ENCODE measurements around the gene E2F6.

The E2F6 gene

DNA sequence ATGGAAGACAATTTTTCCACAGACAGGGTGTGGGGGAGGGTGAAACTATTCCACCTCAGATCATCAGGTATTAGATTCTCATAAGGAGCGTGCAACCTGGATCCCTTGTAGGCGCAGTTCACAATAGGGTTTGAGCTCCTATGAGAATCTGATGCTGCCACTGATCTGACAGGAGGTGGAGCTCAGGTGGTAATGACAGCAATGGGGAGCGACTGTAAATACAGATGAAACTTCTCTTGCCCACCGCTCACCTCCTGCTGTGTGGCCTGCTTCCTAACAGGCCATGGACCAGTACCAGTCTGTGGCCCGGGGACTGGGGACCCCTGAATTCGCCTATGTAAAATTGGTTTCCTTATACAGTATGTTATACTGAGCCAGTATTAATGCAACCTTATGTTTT, 27.3 kb upstream of the E2F6 start:
- in situ Hi-C loops (cut with HindIII; ENCODE audit: low sequenced_read_pairs), result no loop called here
- TF ChIP-seq, protein P1, sequence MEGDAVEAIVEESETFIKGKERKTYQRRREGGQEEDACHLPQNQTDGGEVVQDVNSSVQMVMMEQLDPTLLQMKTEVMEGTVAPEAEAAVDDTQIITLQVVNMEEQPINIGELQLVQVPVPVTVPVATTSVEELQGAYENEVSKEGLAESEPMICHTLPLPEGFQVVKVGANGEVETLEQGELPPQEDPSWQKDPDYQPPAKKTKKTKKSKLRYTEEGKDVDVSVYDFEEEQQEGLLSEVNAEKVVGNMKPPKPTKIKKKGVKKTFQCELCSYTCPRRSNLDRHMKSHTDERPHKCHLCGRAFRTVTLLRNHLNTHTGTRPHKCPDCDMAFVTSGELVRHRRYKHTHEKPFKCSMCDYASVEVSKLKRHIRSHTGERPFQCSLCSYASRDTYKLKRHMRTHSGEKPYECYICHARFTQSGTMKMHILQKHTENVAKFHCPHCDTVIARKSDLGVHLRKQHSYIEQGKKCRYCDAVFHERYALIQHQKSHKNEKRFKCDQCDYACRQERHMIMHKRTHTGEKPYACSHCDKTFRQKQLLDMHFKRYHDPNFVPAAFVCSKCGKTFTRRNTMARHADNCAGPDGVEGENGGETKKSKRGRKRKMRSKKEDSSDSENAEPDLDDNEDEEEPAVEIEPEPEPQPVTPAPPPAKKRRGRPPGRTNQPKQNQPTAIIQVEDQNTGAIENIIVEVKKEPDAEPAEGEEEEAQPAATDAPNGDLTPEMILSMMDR (IDR thresholded peaks at IDR 0.05; ENCODE audit: low read depth, low read length, missing control alignments), result no peak
- DNase-seq (ENCODE audit: low read depth), result no peak
- no peak overlapping the region for H3K4me3 ChIP-seq (ENCODE audit: low read depth, low read length)

DNA sequence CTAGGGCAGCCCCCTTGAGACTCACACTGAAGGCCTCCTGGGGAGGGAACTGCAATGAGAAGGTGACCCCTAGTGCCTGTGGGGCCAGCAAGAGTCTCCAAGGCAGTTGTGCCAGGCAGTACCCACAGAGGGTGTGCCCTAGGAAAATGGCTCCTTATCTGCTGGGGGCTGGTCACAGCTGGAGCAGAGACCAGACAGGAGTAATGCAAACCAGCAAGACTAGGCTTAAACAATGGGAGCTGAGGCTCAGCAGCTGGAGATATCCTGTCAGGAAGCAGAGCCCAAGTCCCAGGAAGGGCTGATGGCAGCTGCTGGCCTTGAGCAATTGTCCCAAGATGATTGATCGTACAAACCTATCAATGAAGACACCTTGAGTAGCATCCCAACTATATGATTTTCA, 26.8 kb upstream of the E2F6 start:
- no peak overlapping the region for H3K4me3 ChIP-seq (ENCODE audit: low read depth, low read length)
- TF ChIP-seq, protein P1 (IDR thresholded peaks at IDR 0.05; ENCODE audit: low read depth, low read length, missing control alignments), result no peak
- no peak for DNase-seq (ENCODE audit: low read depth)
- in situ Hi-C loops (cut with HindIII; ENCODE audit: low sequenced_read_pairs), result no loop called here

DNA sequence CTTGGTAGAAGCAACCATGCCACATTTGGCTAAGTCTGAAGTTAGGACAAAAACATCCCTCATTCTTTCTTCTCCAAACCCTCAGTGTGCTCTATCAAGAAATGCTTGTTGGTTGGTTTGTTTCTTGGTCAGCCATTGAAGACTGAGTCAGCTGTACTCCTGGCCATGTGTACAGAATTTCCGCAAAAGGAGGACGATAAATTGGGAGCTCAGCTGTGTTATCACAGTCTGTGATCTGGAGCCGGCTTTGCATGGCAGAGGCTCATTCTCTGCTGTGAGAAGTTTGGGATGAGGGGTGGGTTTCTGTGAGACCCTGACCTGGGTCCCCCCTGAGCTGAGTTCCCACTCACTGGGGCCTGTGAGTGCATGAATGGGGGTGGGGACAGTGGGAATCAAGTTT, 26.3 kb upstream of the E2F6 start:
- TF ChIP-seq, protein P1 (IDR thresholded peaks at IDR 0.05; ENCODE audit: low read depth, low read length, missing control alignments), result no peak
- in situ Hi-C loops (cut with HindIII; ENCODE audit: low sequenced_read_pairs), result no loop called here
- no peak overlapping the region for H3K4me3 ChIP-seq (ENCODE audit: low read depth, low read length)
- no peak for DNase-seq (ENCODE audit: low read depth)

DNA sequence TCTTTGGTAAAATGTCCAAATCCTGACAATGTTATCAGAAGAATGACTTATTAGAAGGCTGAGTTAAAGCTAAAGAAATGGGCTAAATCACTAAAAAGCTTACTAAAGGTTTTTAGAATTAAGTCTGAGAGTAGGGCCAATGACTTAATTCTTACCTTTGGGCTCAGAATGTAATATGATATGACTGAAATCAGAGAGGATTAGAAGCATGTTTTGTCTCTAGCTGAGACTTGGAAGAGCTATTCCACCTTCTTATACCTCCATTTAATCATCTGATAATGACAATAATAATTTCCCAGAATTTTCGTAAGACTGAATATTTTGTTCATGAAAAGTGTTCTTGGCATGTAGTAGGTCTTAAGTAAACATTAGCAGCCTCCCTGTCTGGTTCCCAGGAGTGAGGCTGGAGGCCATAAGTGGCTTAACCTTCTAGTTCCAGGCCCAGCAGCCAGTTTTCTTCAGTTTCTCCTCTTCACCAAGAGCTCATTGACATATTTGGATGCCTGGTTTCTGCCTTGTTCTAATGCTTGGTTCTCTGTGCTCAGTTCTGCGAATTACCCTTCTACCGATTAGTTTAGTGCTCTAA, 25.5 kb upstream of the E2F6 start:
- in situ Hi-C loops (cut with HindIII; ENCODE audit: low sequenced_read_pairs), result no loop called here
- H3K4me3 ChIP-seq (ENCODE audit: low read depth, low read length), result no peak overlapping the region
- TF ChIP-seq, protein P1 (IDR thresholded peaks at IDR 0.05; ENCODE audit: low read depth, low read length, missing control alignments), result no peak
- no peak for DNase-seq (ENCODE audit: low read depth)

DNA sequence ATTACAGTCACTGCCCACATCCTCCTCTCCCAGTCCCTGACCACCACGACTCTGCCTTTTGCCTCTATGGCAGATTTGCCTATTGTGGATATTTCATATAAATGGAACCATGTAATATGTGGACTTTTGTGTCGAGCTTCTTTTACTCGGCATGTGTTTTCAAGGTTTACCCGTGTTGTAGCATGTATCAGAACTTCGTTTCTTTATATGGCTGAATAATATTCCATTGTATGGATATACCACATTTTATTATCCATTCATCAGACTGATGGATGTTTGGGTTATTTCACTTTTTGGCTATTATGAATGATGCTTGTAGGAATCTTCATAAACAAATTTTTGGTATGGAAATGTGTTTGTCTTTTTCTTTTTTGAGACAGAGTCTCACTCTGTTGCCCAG, 24.2 kb upstream of the E2F6 start:
- in situ Hi-C loops (cut with HindIII; ENCODE audit: low sequenced_read_pairs), result no loop called here
- DNase-seq (ENCODE audit: low read depth), result no peak
- TF ChIP-seq, protein P1 (IDR thresholded peaks at IDR 0.05; ENCODE audit: low read depth, low read length, missing control alignments), result no peak
- no peak overlapping the region for H3K4me3 ChIP-seq (ENCODE audit: low read depth, low read length)

DNA sequence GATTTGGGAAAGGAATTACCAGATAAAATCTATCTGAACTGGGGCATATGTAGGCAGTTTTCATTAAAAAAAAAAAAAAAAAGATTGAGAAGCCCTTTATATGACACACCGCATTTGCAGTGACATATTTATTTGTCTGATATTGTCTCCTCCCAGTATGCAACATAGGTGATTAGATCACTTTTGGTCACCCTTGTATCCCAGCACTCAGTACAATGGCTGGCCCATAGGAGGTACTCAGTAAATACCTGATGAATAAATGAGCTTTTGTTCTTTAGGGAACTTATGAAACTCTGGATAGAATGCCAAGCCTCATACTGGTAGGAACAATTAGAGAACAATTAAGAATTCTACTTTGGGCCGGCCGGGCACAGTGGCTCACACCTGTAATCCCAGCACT, 22.8 kb upstream of the E2F6 start:
- H3K4me3 ChIP-seq (ENCODE audit: low read depth, low read length), result no peak overlapping the region
- in situ Hi-C loops (cut with HindIII; ENCODE audit: low sequenced_read_pairs), result no loop called here
- TF ChIP-seq, protein P1 (IDR thresholded peaks at IDR 0.05; ENCODE audit: low read depth, low read length, missing control alignments), result no peak
- no peak for DNase-seq (ENCODE audit: low read depth)
